SK-N-SH treated with all-trans-retinoic acid at 6 μM for 48 hours (cell line): ENCODE results near the gene RNFT2.
"Not testable (repeated sequence)": the region's sequence is repeated elsewhere in the genome, so short reads cannot be mapped to it uniquely, and the experiment has no call there.

Experiments used
- ATAC-seq: fragments of 200-7000 bp; cut with Tn5 transposase; 3 replicates; pipeline ENCODE4 v1.9.1; 2020; ENCODE audit warnings: mild to moderate bottlenecking, moderate library complexity
- ARNTL ChIP-seq: fragments of 450-650 bp; formaldehyde crosslinking; IDR thresholded peaks from 2 replicates; pipeline ENCODE4 v1.5.0; 2020; ENCODE audit warnings: low read depth, mild to moderate bottlenecking, moderate library complexity, borderline replicate concordance
- BACH2 ChIP-seq: fragments of 250-450 bp; sonication (Bioruptor Pico); IDR thresholded peaks from 2 replicates; pipeline ENCODE4 v1.9.0; 2021; ENCODE audit warnings: mild to moderate bottlenecking, borderline replicate concordance
- CREB5 ChIP-seq: fragments of 250-450 bp; sonication (Bioruptor Pico); IDR thresholded peaks from 2 replicates; pipeline ENCODE4 v1.5.1; 2020; ENCODE audit warnings: low read depth, mild to moderate bottlenecking, moderate library complexity
- CSRNP3 ChIP-seq: fragments of 250-450 bp; sonication (Bioruptor Pico); IDR thresholded peaks from 2 replicates; pipeline ENCODE4 v1.5.1; 2021; ENCODE audit warnings: mild to moderate bottlenecking, moderate library complexity
- GLIS3 ChIP-seq: fragments of 250-450 bp; sonication (Bioruptor Pico); IDR thresholded peaks from 2 replicates; pipeline ENCODE4 v1.5.0; 2020; ENCODE audit warnings: mild to moderate bottlenecking, moderate library complexity
- ISL1 ChIP-seq: fragments of 250-450 bp; sonication (Bioruptor Pico); IDR thresholded peaks from 2 replicates; pipeline ENCODE4 v2.1.2; 2022; ENCODE audit warnings: mild to moderate bottlenecking, moderate library complexity
- OSR1 ChIP-seq: fragments of 250-450 bp; sonication (Bioruptor Pico); IDR thresholded peaks from 2 replicates; pipeline ENCODE4 v1.8.0; 2022; ENCODE audit warnings: moderate library complexity, mild to moderate bottlenecking, inconsistent platforms
- PATZ1 ChIP-seq: fragments of 250-450 bp; sonication (Bioruptor Pico); IDR thresholded peaks from 2 replicates; pipeline ENCODE4 v1.8.0; 2020; ENCODE audit warnings: mild to moderate bottlenecking, moderate library complexity, borderline replicate concordance
- POU6F1 ChIP-seq: fragments of 250-450 bp; sonication (Bioruptor Pico); IDR thresholded peaks from 2 replicates; pipeline ENCODE4 v1.8.0; 2021; ENCODE audit warnings: low read depth, mild to moderate bottlenecking, moderate library complexity, borderline replicate concordance
- PPARA ChIP-seq: fragments of 250-450 bp; sonication (Bioruptor Pico); IDR thresholded peaks from 2 replicates; pipeline ENCODE4 v1.5.0; 2020; ENCODE audit warnings: mild to moderate bottlenecking, borderline replicate concordance
- SNAI2 ChIP-seq: fragments of 250-450 bp; sonication (Bioruptor Pico); IDR thresholded peaks from 2 replicates; pipeline ENCODE4 v1.5.0; 2020; ENCODE audit warnings: mild to moderate bottlenecking, moderate library complexity
- TCF4 ChIP-seq: fragments of 250-450 bp; sonication (Bioruptor Pico); IDR thresholded peaks from 2 replicates; pipeline ENCODE4 v1.8.0; 2021; ENCODE audit warnings: mild to moderate bottlenecking, moderate library complexity, borderline replicate concordance
- TOX ChIP-seq: fragments of 250-450 bp; sonication (Bioruptor Pico); IDR thresholded peaks from 2 replicates; pipeline ENCODE4 v1.8.0; 2021; ENCODE audit warnings: mild to moderate bottlenecking, moderate library complexity, borderline replicate concordance
- TSHZ2 ChIP-seq: fragments of 250-450 bp; sonication (Bioruptor Pico); IDR thresholded peaks from 2 replicates; pipeline ENCODE4 v1.5.0; 2020; ENCODE audit warnings: mild to moderate bottlenecking, moderate library complexity
- ZC3H10 ChIP-seq: fragments of 250-450 bp; sonication (Bioruptor Pico); IDR thresholded peaks from 2 replicates; pipeline ENCODE4 v1.5.1; 2021; ENCODE audit warnings: mild to moderate bottlenecking, moderate library complexity
- ZFP3 ChIP-seq: fragments of 250-450 bp; sonication (Bioruptor Pico); IDR thresholded peaks from 2 replicates; pipeline ENCODE4 v1.5.0; 2020; ENCODE audit warnings: mild to moderate bottlenecking, moderate library complexity
- ZFP30 ChIP-seq: fragments of 450-650 bp; formaldehyde crosslinking; IDR thresholded peaks from 2 replicates; pipeline ENCODE4 v1.5.0; 2022; ENCODE audit warnings: mild to moderate bottlenecking, moderate library complexity
- ZNF565 ChIP-seq: fragments of 450-650 bp; formaldehyde crosslinking; conservative IDR thresholded peaks from 2 replicates; pipeline ENCODE4 v1.5.0; 2020; ENCODE audit warnings: low read depth, mild to moderate bottlenecking, moderate library complexity
- ZNF70 ChIP-seq: fragments of 450-650 bp; formaldehyde crosslinking; IDR thresholded peaks from 2 replicates; pipeline ENCODE4 v1.5.0; 2020; ENCODE audit warnings: mild to moderate bottlenecking, moderate library complexity
- ZNF8 ChIP-seq: fragments of 450-650 bp; formaldehyde crosslinking; IDR thresholded peaks from 2 replicates; pipeline ENCODE4 v1.5.0; 2020; ENCODE audit warnings: mild to moderate bottlenecking, moderate library complexity

RNFT2 gene

GRCh38 chr12:116783525-116784237 is 45.6 kb downstream of the RNFT2 start:
- TF ChIP-seq ZNF565 (CRISPR knock-in tag) (no peak), TCF4 (CRISPR knock-in tag) (no peak), TOX (CRISPR knock-in tag) (no peak), ZNF8 (CRISPR knock-in tag) (no peak), CREB5 (CRISPR knock-in tag) (no peak), ZC3H10 (CRISPR knock-in tag) (no peak), POU6F1 (CRISPR knock-in tag) (no peak), ISL1 (CRISPR knock-in tag) (no peak), ZFP30 (CRISPR knock-in tag) (no peak), ARNTL (CRISPR knock-in tag) (no peak), SNAI2 (CRISPR knock-in tag) (no peak), GLIS3 (CRISPR knock-in tag) (no peak), PATZ1 (CRISPR knock-in tag) (no peak), OSR1 (no peak), ZFP3 (CRISPR knock-in tag) (no peak)

GRCh38 chr12:116784238-116784612 is 46.1 kb downstream of the RNFT2 start:
- TF ChIP-seq TCF4 (CRISPR knock-in tag), result no peak
- no peak for TF ChIP-seq OSR1
- no peak for TF ChIP-seq CREB5 (CRISPR knock-in tag)
- TF ChIP-seq ARNTL (CRISPR knock-in tag), result no peak
- TF ChIP-seq ZFP30 (CRISPR knock-in tag), result no peak
- ATAC-seq, result peak; percentile 44

More at GRCh38 chr12:116783525-116784237, 45.6 kb downstream of the RNFT2 start:
- ATAC-seq, result no peak

- not testable (repeated sequence) for ATAC-seq
These were observed 51.4 kb downstream of the RNFT2 start for GRCh38 chr12:116789562-116789961.

- no peak for ATAC-seq
- TF ChIP-seq CREB5 (CRISPR knock-in tag) (no peak), PPARA (CRISPR knock-in tag) (no peak), CSRNP3 (CRISPR knock-in tag) (no peak), OSR1 (no peak), ZNF565 (CRISPR knock-in tag) (no peak), GLIS3 (CRISPR knock-in tag) (no peak), TOX (CRISPR knock-in tag) (no peak), ZNF70 (no peak), TSHZ2 (CRISPR knock-in tag) (no peak), SNAI2 (CRISPR knock-in tag) (no peak), BACH2 (CRISPR knock-in tag) (no peak), ZFP3 (CRISPR knock-in tag) (no peak), POU6F1 (CRISPR knock-in tag) (no peak), ZNF8 (CRISPR knock-in tag) (no peak)
These were observed 52.0 kb downstream of the RNFT2 start for GRCh38 chr12:116790066-116790465.
